ENCODE measurements around the gene S100A5. TPM values are rescaled to one million over a fixed set of nuclear protein-coding genes. Genes with fewer than 3 reads are reported as not detected.

The S100A5 gene
- total and polyA plus RNA-seq, 2 experiments from 2014 or later = 0.41 TPM; not detected in 1

GRCh38 chr1:153510984-153511410 lies 29.7 kb downstream of the S100A5 start:
- H3K36me3 ChIP-seq (ENCODE audit: low read depth) = no peaks in the 10 kb centered on the region
- peaks cover 29% of the 10 kb centered on the region for H3K4me1 ChIP-seq (ENCODE audit: insufficient read depth)
- TF ChIP-seq EZH2phosphoT487 (IDR thresholded peaks at IDR 0.05; ENCODE audit: insufficient read depth, low read depth) (no peak), EZH2 (IDR thresholded peaks at IDR 0.05; ENCODE audit: insufficient read depth, poor library complexity, severe bottlenecking) (no peak)
- no peaks in the 10 kb centered on the region for H3K27me3 ChIP-seq (replicated peaks; ENCODE audit: insufficient read depth)
- DNase-seq = peak; percentile 88
- H3K79me2 ChIP-seq (ENCODE audit: insufficient read depth) = no peaks in the 10 kb centered on the region
- H3F3A ChIP-seq (ENCODE audit: insufficient read depth) = peaks cover 22% of the 10 kb centered on the region
- no peak overlapping the region for H3K4me2 ChIP-seq (ENCODE audit: unreplicated experiment)
- H3K9ac ChIP-seq = peak overlapping the region; percentile 67
- peak overlapping the region; percentile 76 for H2AFZ ChIP-seq
- H3K9me2 ChIP-seq (ENCODE audit: insufficient read depth) = no peaks in the 10 kb centered on the region
- in situ Hi-C loops (cut with MboI) = no loop called here
- 1% methylated on average over 7 of the region's 7 CpGs for WGBS, 2 experiments (ENCODE audit: low coverage in 1 of 2, low lambda C conversion rate in 2 of 2, missing lambda C conversion rate in 2 of 2)
- H3K4me3 ChIP-seq = no peak overlapping the region
- no peaks in the 10 kb centered on the region for H4K20me1 ChIP-seq (ENCODE audit: insufficient read depth)
- H3K27ac ChIP-seq = 0 out of 2 replicates have a peak overlapping the region, but pooled peaks have one; percentile 5
- H3K9me3 ChIP-seq (ENCODE audit: low read depth) = no peaks in the 10 kb centered on the region

- Histone ChIP-seq H3K36me3 (ENCODE audit: low read depth) (no peaks in the 10 kb centered on the region), H3K27ac (no peak overlapping the region), H4K20me1 (ENCODE audit: insufficient read depth) (no peaks in the 10 kb centered on the region), H3K79me2 (ENCODE audit: insufficient read depth) (no peaks in the 10 kb centered on the region), H3K4me3 (no peak overlapping the region), H3K4me1 (ENCODE audit: insufficient read depth) (peaks cover 37% of the 10 kb centered on the region), H3K4me2 (ENCODE audit: unreplicated experiment) (no peak overlapping the region), H3K9me3 (ENCODE audit: low read depth) (no peaks in the 10 kb centered on the region), H3K27me3 (replicated peaks; ENCODE audit: insufficient read depth) (no peaks in the 10 kb centered on the region), H3F3A (ENCODE audit: insufficient read depth) (peaks cover 31% of the 10 kb centered on the region), H2AFZ (no peak overlapping the region), H3K9me2 (ENCODE audit: insufficient read depth) (no peaks in the 10 kb centered on the region), H3K9ac (no peak overlapping the region)
- in situ Hi-C loops (cut with MboI) = no loop called here
- TF ChIP-seq EZH2 (IDR thresholded peaks at IDR 0.05; ENCODE audit: insufficient read depth, poor library complexity, severe bottlenecking) = no peak
- no peak for TF ChIP-seq EZH2phosphoT487 (IDR thresholded peaks at IDR 0.05; ENCODE audit: insufficient read depth, low read depth)
- peak; percentile 40 for DNase-seq
- WGBS, 2 experiments (ENCODE audit: low coverage in 1 of 2, low lambda C conversion rate in 2 of 2, missing lambda C conversion rate in 2 of 2) = 83 to 85% methylated on average over 4 of the region's 4 CpGs
These were observed 30.9 kb downstream of the S100A5 start for GRCh38 chr1:153509729-153510354.

- H3K79me2 ChIP-seq (ENCODE audit: insufficient read depth) = no peaks in the 10 kb centered on the region
- H2AFZ ChIP-seq = no peak overlapping the region
- H3K9ac ChIP-seq = no peak overlapping the region
- in situ Hi-C loops (cut with MboI) = no loop called here
- no peaks in the 10 kb centered on the region for H3K27me3 ChIP-seq (replicated peaks; ENCODE audit: insufficient read depth)
- DNase-seq = no peak
- H3K9me2 ChIP-seq (ENCODE audit: insufficient read depth) = no peaks in the 10 kb centered on the region
- peaks cover 37% of the 10 kb centered on the region for H3K4me1 ChIP-seq (ENCODE audit: insufficient read depth)
- no peaks in the 10 kb centered on the region for H4K20me1 ChIP-seq (ENCODE audit: insufficient read depth)
- TF ChIP-seq EZH2phosphoT487 (IDR thresholded peaks at IDR 0.05; ENCODE audit: insufficient read depth, low read depth) (no peak), EZH2 (IDR thresholded peaks at IDR 0.05; ENCODE audit: insufficient read depth, poor library complexity, severe bottlenecking) (no peak)
- no peaks in the 10 kb centered on the region for H3K36me3 ChIP-seq (ENCODE audit: low read depth)
- peaks cover 31% of the 10 kb centered on the region for H3F3A ChIP-seq (ENCODE audit: insufficient read depth)
- 94% methylated on average over 3 of the region's 3 CpGs for WGBS, 2 experiments (ENCODE audit: low coverage in 1 of 2, low lambda C conversion rate in 2 of 2, missing lambda C conversion rate in 2 of 2)
- H3K4me2 ChIP-seq (ENCODE audit: unreplicated experiment) = no peak overlapping the region
- no peak overlapping the region for H3K4me3 ChIP-seq
- H3K27ac ChIP-seq = no peak overlapping the region
- H3K9me3 ChIP-seq (ENCODE audit: low read depth) = no peaks in the 10 kb centered on the region
These were observed 31.7 kb downstream of the S100A5 start for GRCh38 chr1:153509036-153509435.

GRCh38 chr1:153507926-153508583 lies 32.7 kb downstream of the S100A5 start:
- Histone ChIP-seq H3K27me3 (replicated peaks; ENCODE audit: insufficient read depth) (no peaks in the 10 kb centered on the region), H3K9ac (peak overlapping the region; percentile 63), H3K27ac (peak overlapping the region; percentile 81), H4K20me1 (ENCODE audit: insufficient read depth) (no peaks in the 10 kb centered on the region), H3K79me2 (ENCODE audit: insufficient read depth) (no peaks in the 10 kb centered on the region), H3K4me3 (no peak overlapping the region), H3K36me3 (ENCODE audit: low read depth) (no peaks in the 10 kb centered on the region), H3K9me3 (ENCODE audit: low read depth) (no peaks in the 10 kb centered on the region), H3K9me2 (ENCODE audit: insufficient read depth) (no peaks in the 10 kb centered on the region), H2AFZ (peak overlapping the region; percentile 73; the same call in 1 of the 2 replicates), H3K4me1 (ENCODE audit: insufficient read depth) (peaks cover 37% of the 10 kb centered on the region), H3K4me2 (ENCODE audit: unreplicated experiment) (no peak overlapping the region), H3F3A (ENCODE audit: insufficient read depth) (peaks cover 31% of the 10 kb centered on the region)
- DNase-seq = peak; percentile 30
- 79% methylated on average over 9 to 11 of the region's 11 CpGs for WGBS, 2 experiments (ENCODE audit: low coverage in 1 of 2, low lambda C conversion rate in 2 of 2, missing lambda C conversion rate in 2 of 2)
- no peak for TF ChIP-seq EZH2phosphoT487 (IDR thresholded peaks at IDR 0.05; ENCODE audit: insufficient read depth, low read depth)
- in situ Hi-C loops (cut with MboI) = no loop called here

Data from GM23248 (cell line).